HUDEP-2 (cell line): ENCODE measurements around the gene ECE2.

ENCODE experiments used
- DNase-seq, 76 experiments: peaks; one replicate each; lab custom pipeline; 2025; ENCODE audit not compliant: unreplicated experiment in 76 of 76; lab: John Stamatoyannopoulos, UW

Gene ECE2

GRCh38 chr3:184306341-184306972 lies 30.6 kb downstream of the ECE2 start:
- DNase-seq, result peak in 51 of 76 experiments; percentile 4 to 63 (median 32)

- DNase-seq, result peak in 1 of 76 experiments; percentile 32
Measured at GRCh38 chr3:184307915-184308314, 32.1 kb downstream of the ECE2 start.

GRCh38 chr3:184308744-184309143 lies 32.9 kb downstream of the ECE2 start:
- DNase-seq, result no peak

- DNase-seq, result no peak
Measured at GRCh38 chr3:184311633-184312032, 35.8 kb downstream of the ECE2 start.

GRCh38 chr3:184314363-184314699 lies 38.5 kb downstream of the ECE2 start, which contains the start of gene EIF4G1:
Gene EIF4G1 (plus strand): TSS chr3:184314606. CDS start chr3:184315797, 1,191 bp downstream.
- DNase-seq, result peak in 75 of 76 experiments; percentile 28 to 93 (median 85)

- DNase-seq, result peak in 70 of 76 experiments; percentile 5 to 76 (median 57)
Measured at GRCh38 chr3:184314700-184315542, 39.1 kb downstream of the ECE2 start.

GRCh38 chr3:184315543-184315867 lies 39.7 kb downstream of the ECE2 start:
- peak in 1 of 76 experiments; percentile 28 for DNase-seq

GRCh38 chr3:184315871-184316661 lies 40.2 kb downstream of the ECE2 start:
- DNase-seq, result no peak

GRCh38 chr3:184316792-184317191 lies 41.0 kb downstream of the ECE2 start:
- DNase-seq, result no peak

- no peak for DNase-seq
Measured at GRCh38 chr3:184317201-184317600, 41.4 kb downstream of the ECE2 start.

- peak in 75 of 76 experiments; percentile 25 to 97 (median 92) for DNase-seq
Measured at GRCh38 chr3:184320104-184320445, 44.3 kb downstream of the ECE2 start.

- no peak for DNase-seq
Measured at GRCh38 chr3:184321666-184322065, 45.8 kb downstream of the ECE2 start.

- DNase-seq, result no peak
Measured at GRCh38 chr3:184322731-184323487, 47.1 kb downstream of the ECE2 start.

- DNase-seq, result no peak
Measured at GRCh38 chr3:184323696-184324095, 47.9 kb downstream of the ECE2 start.

GRCh38 chr3:184325269-184325668 lies 49.4 kb downstream of the ECE2 start:
- no peak for DNase-seq

GRCh38 chr3:184325715-184326369 lies 50.0 kb downstream of the ECE2 start:
- DNase-seq, result no peak

- no peak for DNase-seq
Measured at GRCh38 chr3:184327171-184327570, 51.3 kb downstream of the ECE2 start.

GRCh38 chr3:184328516-184328915 lies 52.7 kb downstream of the ECE2 start:
- no peak for DNase-seq

GRCh38 chr3:184332370-184333090 lies 56.7 kb downstream of the ECE2 start:
- DNase-seq, result no peak
